Measurements from ENCODE around the gene GPX6. TPM values are rescaled to one million over a fixed set of nuclear protein-coding genes. Genes with fewer than 3 reads are reported as not detected.

The GPX6 gene
- total RNA-seq, 1 donor, result not detected

- no peak for TF ChIP-seq CTCF (IDR thresholded peaks at IDR 0.05; ENCODE audit: insufficient read depth, low read depth, low read length)
- H3K4me3 ChIP-seq (ENCODE audit: low read depth, low read length), result no peak overlapping the region
- no peak for DNase-seq (ENCODE audit: low read depth)
These were observed 22.0 kb upstream of the GPX6 start for GRCh38 chr6:28537509-28538140.

- H3K4me3 ChIP-seq (ENCODE audit: low read depth, low read length), result peak overlapping the region; percentile 32
- DNase-seq (ENCODE audit: low read depth), result no peak
- TF ChIP-seq CTCF (IDR thresholded peaks at IDR 0.05; ENCODE audit: insufficient read depth, low read depth, low read length), result no peak
These were observed 21.5 kb upstream of the GPX6 start for GRCh38 chr6:28537065-28537464.

- no peak for DNase-seq (ENCODE audit: low read depth)
- TF ChIP-seq CTCF (IDR thresholded peaks at IDR 0.05; ENCODE audit: insufficient read depth, low read depth, low read length), result no peak
- H3K4me3 ChIP-seq (ENCODE audit: low read depth, low read length), result no peak overlapping the region
These were observed 19.3 kb upstream of the GPX6 start for GRCh38 chr6:28534875-28535274.

GRCh38 chr6:28534306-28534705 is 18.7 kb upstream of the GPX6 start:
- no peak for DNase-seq (ENCODE audit: low read depth)
- H3K4me3 ChIP-seq (ENCODE audit: low read depth, low read length), result no peak overlapping the region
- no peak for TF ChIP-seq CTCF (IDR thresholded peaks at IDR 0.05; ENCODE audit: insufficient read depth, low read depth, low read length)

- TF ChIP-seq CTCF (IDR thresholded peaks at IDR 0.05; ENCODE audit: insufficient read depth, low read depth, low read length), result no peak
- DNase-seq (ENCODE audit: low read depth), result no peak
- no peak overlapping the region for H3K4me3 ChIP-seq (ENCODE audit: low read depth, low read length)
These were observed 16.0 kb upstream of the GPX6 start for GRCh38 chr6:28531479-28532128.

- no peak overlapping the region for H3K4me3 ChIP-seq (ENCODE audit: low read depth, low read length)
- TF ChIP-seq CTCF (IDR thresholded peaks at IDR 0.05; ENCODE audit: insufficient read depth, low read depth, low read length), result no peak
- no peak for DNase-seq (ENCODE audit: low read depth)
These were observed 15.2 kb upstream of the GPX6 start for GRCh38 chr6:28530777-28531176.

All from fibroblast of villous mesenchyme (primary cell).